ENCODE measurements around the gene DNASE1L1. TPM values are rescaled to one million over a fixed set of nuclear protein-coding genes. Genes with fewer than 3 reads are reported as not detected.

Gene DNASE1L1
- total RNA-seq, 2 donors from 2014 or later: 20.5 to 22.6 TPM

DNA sequence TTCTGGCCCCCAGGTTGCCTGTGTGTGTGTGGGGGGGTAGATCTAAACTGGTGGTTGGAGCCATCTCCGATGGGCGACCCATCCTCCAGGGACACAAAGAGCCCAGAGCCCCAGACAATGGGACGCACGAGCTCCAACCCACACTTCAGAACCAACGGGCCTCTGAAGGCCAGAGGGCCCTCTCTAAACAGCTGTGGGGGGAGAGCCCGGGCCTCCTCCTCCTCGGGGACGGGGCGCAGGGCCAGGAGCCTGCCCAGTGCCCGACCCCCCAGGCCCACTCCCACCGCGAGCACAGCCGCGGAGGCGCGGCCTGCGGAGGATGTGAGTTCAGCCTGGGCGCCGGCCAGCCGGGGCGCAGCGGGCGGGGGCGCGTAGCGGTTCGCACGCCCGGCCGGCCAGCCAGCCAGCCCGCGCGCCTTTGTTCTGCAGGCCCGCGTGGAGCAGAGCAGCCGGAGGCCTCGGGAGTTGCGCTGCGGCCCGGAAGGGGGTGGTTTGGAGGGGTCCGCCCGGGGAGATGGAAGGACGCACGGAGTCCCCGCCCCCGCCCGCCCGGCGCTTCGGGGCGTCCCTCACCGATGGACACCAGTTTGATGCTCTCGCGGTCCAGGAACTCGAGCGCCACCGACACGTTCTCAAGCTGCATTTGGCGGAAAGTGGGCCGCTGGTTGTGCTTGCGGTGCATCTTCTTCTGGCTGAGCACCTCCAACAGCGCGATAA, 38.6 kb downstream of the DNASE1L1 start:
- DNase-seq (no peak), ATAC-seq (no peak)
- H3K9me3 ChIP-seq (ENCODE audit: control insufficient read depth, low read length, poor library complexity, severe bottlenecking): no peaks in the 10 kb centered on the region
- Mint-ChIP-seq H3K27ac (peak overlapping the region; percentile 96), H3K4me3 (peak overlapping the region; percentile 88), H3K36me3 (ENCODE audit: low read depth) (no peaks in the 10 kb centered on the region), H3K27me3 (no peaks in the 10 kb centered on the region), H3K4me1 (peaks cover 9% of the 10 kb centered on the region)

DNA sequence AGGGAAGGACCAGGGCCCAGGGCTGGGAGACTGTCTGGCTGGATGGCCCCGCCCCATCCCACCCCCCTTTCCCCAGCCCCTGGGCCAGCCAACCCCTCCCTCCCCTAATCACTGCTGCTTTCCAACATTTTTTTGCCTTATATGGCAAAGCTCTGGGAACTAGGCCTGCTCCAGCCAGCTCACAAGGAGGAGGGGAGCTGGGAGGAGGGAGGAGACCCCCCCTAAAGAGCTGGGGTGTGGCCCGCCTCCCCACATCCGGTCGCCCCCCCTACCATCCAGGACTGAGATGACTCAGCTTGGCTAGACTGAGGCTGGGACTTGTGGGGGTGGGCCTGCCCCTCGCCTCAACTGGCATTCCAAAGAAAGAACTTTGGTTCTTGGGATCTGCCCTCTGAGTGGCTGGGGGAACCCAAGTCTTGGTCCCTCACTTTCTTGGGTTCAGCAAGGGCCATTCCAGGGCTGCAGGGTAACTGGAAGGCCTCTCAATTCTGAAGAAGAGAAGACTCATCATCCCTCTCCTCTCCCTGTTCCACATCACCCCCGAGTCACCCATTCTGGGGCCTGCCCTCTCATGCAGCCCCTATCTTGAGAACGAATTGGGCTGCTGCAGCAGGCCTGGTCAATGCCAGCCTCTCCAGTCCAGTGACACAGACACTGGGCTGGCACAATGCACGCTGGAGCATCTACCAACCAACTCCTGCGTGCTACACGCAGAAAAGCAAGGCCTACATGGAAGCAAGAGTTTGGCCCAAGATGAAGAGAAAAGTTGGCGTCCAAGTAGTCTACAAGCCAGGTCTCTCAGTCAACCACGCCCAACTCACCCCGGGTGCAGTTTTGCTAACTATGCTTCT, 39.4 kb downstream of the DNASE1L1 start:
- peak overlapping the region; percentile 96 for H3K27ac Mint-ChIP-seq
- peaks cover 11% of the 10 kb centered on the region for H3K4me1 Mint-ChIP-seq
- H3K9me3 ChIP-seq (ENCODE audit: control insufficient read depth, low read length, poor library complexity, severe bottlenecking): no peaks in the 10 kb centered on the region
- DNase-seq (peak; percentile 40 to 74 (median 60)), ATAC-seq (peak; percentile 9)
- H3K27me3 Mint-ChIP-seq: no peaks in the 10 kb centered on the region
- peak overlapping the region; percentile 88 for H3K4me3 Mint-ChIP-seq
- no peaks in the 10 kb centered on the region for H3K36me3 Mint-ChIP-seq (ENCODE audit: low read depth)

DNA sequence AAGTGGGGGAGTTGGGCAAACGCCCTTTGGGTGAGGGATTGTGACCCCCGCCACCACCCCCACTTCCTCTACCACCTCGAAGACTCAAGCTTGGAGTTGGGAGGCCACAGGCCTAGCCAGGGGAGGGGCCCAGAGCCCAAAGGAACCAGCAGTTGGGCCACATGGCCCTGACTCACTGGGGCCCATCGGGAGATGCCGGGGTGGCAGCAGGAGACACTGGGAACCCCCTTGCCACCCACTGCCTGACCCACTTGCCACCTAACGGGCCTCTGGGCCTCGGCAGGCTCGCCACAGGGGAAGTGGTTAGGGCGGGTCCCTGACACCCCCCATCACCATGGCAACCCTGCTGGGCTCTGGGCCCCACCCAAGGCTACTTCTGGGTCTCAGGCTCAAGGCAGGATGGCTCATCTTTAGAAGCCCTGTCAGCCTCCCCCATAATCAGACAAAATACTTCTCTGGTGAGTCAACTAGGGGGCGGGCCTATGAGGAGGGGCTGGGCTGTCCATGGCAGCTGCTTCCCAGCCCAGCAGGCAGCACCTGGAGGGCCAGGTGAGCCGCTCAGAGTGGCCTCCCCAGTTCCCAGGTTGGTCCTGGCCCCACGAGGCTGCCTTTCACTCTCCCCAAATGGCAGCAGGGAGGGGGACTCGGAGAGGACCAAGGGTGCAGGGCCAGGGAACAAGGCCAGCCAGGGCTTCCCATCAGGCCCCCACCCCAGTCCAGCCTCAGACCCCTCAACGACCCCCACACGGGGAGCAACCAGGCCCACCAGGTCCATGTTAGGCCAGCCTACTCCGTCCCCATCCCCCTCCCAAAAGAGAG, 40.2 kb downstream of the DNASE1L1 start:
- peak; percentile 78 to 89 (median 80) for DNase-seq
- H3K36me3 Mint-ChIP-seq (ENCODE audit: low read depth): no peaks in the 10 kb centered on the region
- H3K4me3 Mint-ChIP-seq: peak overlapping the region; percentile 88
- ATAC-seq: peak; percentile 71
- peak overlapping the region; percentile 96 for H3K27ac Mint-ChIP-seq
- H3K27me3 Mint-ChIP-seq: no peaks in the 10 kb centered on the region
- peaks cover 12% of the 10 kb centered on the region for H3K4me1 Mint-ChIP-seq
- no peaks in the 10 kb centered on the region for H3K9me3 ChIP-seq (ENCODE audit: control insufficient read depth, low read length, poor library complexity, severe bottlenecking)

DNA sequence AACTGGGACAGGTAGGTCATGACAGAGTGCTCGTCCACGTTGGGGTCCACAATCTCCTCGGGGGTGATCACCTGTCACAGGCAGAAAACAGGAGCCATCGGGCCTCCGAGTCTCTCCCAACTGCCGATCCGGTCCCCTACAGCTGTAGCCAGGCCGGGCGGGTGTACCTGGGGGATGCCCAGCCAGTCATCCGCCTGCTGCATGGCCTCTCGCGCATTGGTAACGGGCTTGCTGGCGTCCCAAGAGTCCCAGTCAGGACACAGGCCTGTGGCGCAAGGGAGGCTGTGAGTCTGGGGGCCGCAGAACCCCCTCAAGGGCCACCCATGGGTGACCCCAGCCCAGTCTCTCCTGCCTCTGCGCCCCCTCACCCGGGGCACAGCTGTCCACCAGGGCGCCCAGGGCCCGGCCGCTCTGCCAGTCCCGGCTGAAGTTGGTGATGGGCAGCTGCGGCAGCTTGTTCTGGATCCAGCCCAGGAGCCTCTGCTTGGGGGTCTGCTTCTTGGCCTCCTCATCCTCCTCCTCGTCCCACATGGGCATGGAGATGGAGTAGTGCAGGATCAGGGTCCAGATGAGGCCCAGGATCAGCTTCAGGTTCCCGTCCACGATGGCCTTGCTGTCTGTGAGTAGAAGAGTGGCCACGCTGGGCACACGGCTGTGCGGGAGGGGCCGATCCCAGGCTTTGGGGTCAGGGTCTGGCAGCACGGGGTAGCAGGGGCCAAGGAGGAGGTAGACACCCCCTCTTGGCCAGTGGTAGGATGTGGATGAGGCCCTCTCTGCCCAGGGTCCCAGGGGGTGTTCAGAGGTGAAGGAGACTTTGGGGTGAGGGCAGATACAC, 41.4 kb downstream of the DNASE1L1 start:
- no peak for ATAC-seq
- Mint-ChIP-seq H3K4me3 (peak overlapping the region; percentile 88), H3K27me3 (no peaks in the 10 kb centered on the region), H3K36me3 (ENCODE audit: low read depth) (peaks cover 2% of the 10 kb centered on the region), H3K4me1 (peaks cover 14% of the 10 kb centered on the region), H3K27ac (peak overlapping the region; percentile 96)
- H3K9me3 ChIP-seq (ENCODE audit: control insufficient read depth, low read length, poor library complexity, severe bottlenecking): no peaks in the 10 kb centered on the region
- no peak for DNase-seq

DNA sequence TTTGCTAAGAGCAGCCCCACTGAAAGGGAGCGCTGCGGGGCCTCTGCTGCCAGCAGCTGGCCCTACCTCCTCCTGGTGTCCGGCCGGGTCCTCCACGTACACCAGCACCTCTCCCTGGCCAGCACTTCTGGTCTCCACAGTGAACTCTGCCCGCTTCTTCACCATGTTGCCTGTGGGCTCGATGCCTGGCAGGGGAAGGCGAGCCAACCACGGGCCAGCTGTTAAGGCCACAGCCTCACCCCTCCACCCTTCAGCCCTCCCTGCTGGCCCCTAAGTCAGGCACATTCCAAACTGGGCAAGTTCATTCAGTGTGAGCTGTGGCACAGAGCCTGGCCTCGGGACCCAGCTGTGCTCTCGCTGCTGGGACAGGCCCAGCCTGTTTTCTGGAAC, 42.4 kb downstream of the DNASE1L1 start:
- Mint-ChIP-seq H3K36me3 (ENCODE audit: low read depth) (peaks cover 2% of the 10 kb centered on the region), H3K4me1 (peaks cover 10% of the 10 kb centered on the region), H3K27ac (peak overlapping the region; percentile 96), H3K27me3 (no peaks in the 10 kb centered on the region), H3K4me3 (peak overlapping the region; percentile 75)
- DNase-seq: no peak
- no peaks in the 10 kb centered on the region for H3K9me3 ChIP-seq (ENCODE audit: control insufficient read depth, low read length, poor library complexity, severe bottlenecking)
- ATAC-seq: no peak

DNA sequence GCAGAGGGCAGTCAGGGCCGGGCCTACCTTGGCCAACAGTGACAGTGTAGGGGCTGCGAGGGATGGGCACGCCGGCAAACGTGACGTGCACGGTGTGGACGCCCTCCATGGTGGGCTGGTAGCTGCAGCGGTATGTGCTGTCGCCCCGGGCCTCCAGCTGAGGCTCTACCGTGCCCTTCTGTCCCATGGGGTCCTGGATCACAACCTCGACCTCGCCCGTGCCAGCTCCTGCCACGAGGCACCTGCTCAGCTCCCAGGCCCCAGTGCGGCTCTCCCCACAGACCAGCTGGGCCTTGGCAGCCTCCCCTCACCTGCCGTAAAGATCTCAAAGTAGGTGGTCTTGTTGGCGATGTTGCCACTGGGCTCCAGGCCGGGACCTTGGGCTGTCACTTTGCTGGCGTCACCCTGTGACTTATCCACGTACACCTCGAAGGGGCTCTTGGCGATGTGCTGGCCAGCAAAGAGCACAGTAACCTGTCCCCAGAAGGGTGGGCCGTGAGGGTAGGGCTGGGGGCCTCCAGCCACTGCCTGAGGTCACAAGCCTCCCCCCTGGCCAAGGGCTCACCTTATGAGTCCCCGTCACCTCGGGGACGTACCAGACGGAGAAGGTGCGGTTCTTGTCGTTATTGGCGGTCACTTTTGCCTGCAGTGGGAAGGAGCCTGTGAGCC, 42.9 kb downstream of the DNASE1L1 start:
- H3K36me3 Mint-ChIP-seq (ENCODE audit: low read depth): peaks cover 2% of the 10 kb centered on the region
- ATAC-seq: no peak
- peak overlapping the region; percentile 75 for H3K4me3 Mint-ChIP-seq
- H3K9me3 ChIP-seq (ENCODE audit: control insufficient read depth, low read length, poor library complexity, severe bottlenecking): no peaks in the 10 kb centered on the region
- H3K4me1 Mint-ChIP-seq: peaks cover 10% of the 10 kb centered on the region
- no peak for DNase-seq
- H3K27ac Mint-ChIP-seq: no peak overlapping the region
- no peaks in the 10 kb centered on the region for H3K27me3 Mint-ChIP-seq

DNA sequence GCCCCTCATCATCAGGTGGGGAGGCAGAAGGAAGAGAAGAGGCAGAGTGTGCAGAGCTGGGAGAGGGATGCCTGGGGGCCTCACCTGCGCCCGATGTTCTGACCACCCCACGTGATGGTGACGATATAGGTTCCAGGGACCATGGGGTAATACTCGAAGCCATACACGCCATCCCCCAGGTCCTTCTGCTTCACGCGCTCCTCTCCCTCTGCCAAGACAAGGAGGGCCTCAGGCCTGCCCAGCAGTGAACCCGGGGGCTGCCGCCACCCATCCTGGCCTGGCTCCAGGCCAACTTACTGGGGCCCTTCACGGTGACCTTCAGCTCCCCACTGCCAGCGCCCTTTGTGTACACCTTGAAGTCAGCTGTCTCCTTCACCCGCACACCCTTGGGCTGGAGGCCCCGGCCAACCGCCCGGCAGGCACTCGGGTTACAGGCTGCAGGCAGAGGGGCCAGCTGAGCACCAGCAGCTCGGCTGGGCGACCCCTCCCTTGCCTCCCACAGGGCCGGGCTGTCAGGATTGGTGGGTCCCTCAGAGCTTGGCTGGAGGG, 43.9 kb downstream of the DNASE1L1 start:
- Mint-ChIP-seq H3K4me1 (peaks cover 10% of the 10 kb centered on the region), H3K36me3 (ENCODE audit: low read depth) (peaks cover 2% of the 10 kb centered on the region), H3K27ac (peak overlapping the region; percentile 91), H3K27me3 (no peaks in the 10 kb centered on the region), H3K4me3 (peak overlapping the region; percentile 80)
- ATAC-seq (no peak), DNase-seq (no peak)
- no peaks in the 10 kb centered on the region for H3K9me3 ChIP-seq (ENCODE audit: control insufficient read depth, low read length, poor library complexity, severe bottlenecking)

DNA sequence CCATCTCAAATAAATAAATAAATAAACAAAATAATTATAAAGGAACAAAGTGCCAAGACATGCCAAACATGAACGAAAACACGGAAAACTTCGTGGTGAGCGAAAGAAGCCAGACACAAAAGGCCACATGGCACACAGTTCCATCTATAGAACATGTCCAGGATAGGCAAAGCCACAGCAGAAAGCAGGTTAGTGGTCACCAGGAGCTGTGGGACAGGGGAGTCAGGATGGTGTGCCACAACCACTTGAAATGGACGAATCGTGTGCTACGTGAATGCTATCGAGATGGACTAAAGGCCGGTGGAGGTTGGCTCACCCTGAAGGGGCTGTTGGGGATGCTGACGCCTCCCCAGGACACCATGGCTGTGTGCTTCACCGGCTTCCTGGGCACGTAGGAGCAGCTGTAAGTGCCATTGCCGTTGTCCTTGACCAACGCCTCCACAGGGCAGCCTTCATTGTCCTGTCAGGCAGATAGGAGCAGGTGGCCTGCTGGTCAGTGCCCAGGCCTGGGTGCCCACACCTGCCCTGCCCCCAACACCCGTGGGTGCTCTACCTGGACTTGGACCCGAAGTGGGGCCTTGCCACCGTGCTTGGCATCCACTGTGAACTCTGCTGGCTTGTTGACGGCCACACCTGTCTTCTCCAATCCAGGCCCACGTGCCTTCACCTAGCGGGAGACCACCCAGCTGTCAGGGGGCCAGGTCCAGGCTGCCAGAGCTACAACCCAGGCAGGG, 45.2 kb downstream of the DNASE1L1 start:
- no peak for ATAC-seq
- DNase-seq: no peak
- Mint-ChIP-seq H3K4me3 (no peak overlapping the region), H3K4me1 (peaks cover 12% of the 10 kb centered on the region), H3K36me3 (ENCODE audit: low read depth) (peaks cover 2% of the 10 kb centered on the region), H3K27ac (peak overlapping the region; percentile 91), H3K27me3 (no peaks in the 10 kb centered on the region)
- H3K9me3 ChIP-seq (ENCODE audit: control insufficient read depth, low read length, poor library complexity, severe bottlenecking): no peaks in the 10 kb centered on the region

DNA sequence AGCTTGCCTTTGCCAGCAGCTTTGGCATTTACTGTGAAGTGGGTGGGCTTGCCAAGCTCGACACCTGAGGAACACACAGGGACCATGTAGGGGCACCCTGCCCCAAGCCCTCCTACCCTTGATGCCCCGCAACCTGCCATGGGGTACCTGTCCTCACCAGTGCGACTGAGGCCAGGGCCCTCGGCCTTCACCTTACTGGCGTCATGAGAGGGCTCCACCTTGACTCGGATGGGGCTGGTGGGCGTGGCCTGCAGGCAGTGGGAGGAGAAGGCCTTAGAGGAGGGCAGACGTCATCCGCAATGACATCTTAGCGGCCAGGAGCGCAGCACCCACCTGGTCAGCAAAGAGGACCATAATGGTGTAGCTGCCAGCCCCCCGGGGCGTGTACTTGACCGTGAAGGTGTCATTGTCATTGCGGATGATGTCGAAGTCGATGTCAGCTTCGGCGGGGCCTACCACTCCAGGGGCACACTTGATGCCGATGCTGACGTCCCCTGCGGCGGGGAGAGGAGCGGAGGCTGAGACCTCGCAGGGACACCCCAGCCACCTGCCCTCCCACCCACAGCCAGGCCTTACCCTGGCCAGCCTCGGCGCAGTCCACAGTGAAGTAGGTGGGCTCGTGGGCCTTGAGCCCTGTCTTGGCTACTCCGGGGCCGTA, 46.8 kb downstream of the DNASE1L1 start:
- H3K27me3 Mint-ChIP-seq: no peaks in the 10 kb centered on the region
- H3K36me3 Mint-ChIP-seq (ENCODE audit: low read depth): peaks cover 2% of the 10 kb centered on the region
- peaks cover 11% of the 10 kb centered on the region for H3K4me1 Mint-ChIP-seq
- no peak for ATAC-seq
- H3K27ac Mint-ChIP-seq: peak overlapping the region; percentile 75
- no peaks in the 10 kb centered on the region for H3K9me3 ChIP-seq (ENCODE audit: control insufficient read depth, low read length, poor library complexity, severe bottlenecking)
- no peak for DNase-seq
- H3K4me3 Mint-ChIP-seq: peak overlapping the region; percentile 15

DNA sequence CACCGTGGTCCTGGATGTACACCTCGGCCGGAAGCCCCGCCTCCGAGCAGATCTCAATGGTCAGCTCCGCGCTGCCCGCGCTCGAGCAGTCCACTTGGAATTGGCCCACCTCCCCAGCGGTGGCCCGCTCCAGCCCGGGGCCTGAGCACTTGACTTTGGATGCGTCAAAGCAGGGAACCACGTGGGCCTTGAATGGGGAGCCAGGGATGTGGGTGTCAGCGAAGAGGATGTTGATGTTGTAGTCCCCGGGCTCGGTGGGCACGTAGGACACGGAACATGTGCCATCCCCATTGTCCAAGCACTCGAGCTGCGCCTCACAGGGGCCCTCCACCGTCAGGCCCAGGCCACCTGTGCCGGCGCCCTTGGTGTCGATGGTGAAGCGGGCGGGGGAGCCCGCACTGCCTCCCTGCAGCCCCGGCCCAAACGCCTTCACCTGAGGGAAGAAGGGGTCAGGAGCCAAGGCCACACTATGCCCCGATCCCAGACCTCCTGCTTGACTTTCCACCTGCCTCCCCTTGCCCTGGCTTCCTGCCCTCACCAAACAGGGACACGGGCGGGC, 48.8 kb downstream of the DNASE1L1 start:
- no peak for ATAC-seq
- peak overlapping the region; percentile 75 for H3K27ac Mint-ChIP-seq

More for the DNA sequence above, 48.8 kb downstream of the DNASE1L1 start:
- H3K4me3 Mint-ChIP-seq: peak overlapping the region; percentile 70
- H3K36me3 Mint-ChIP-seq (ENCODE audit: low read depth): peaks cover 2% of the 10 kb centered on the region
- no peak for DNase-seq
- peaks cover 16% of the 10 kb centered on the region for H3K4me1 Mint-ChIP-seq
- no peaks in the 10 kb centered on the region for H3K27me3 Mint-ChIP-seq
- no peaks in the 10 kb centered on the region for H3K9me3 ChIP-seq (ENCODE audit: control insufficient read depth, low read length, poor library complexity, severe bottlenecking)

Data from T-helper 17 cell (primary cell).